Fibroblast of skin of left biceps (primary cell): ENCODE data around the gene CES1.
"Not testable (repeated sequence)": the region's sequence is repeated elsewhere in the genome, so short reads cannot be mapped to it uniquely, and the experiment has no call there.

Source experiments
- DNase-seq, 2 experiments: peaks; one replicate each; pipeline ENCODE4 v3.0.0-alpha.2; 2013; ENCODE audit warnings: low read depth in 2 of 2

The CES1 gene

GRCh38 chr16:55830658-55831294 is 2.1 kb downstream of the CES1 start:
- no peak for DNase-seq

- not testable (repeated sequence) for DNase-seq
Measured at GRCh38 chr16:55829232-55829631, 3.7 kb downstream of the CES1 start.

GRCh38 chr16:55828680-55829079 is 4.2 kb downstream of the CES1 start:
- no peak for DNase-seq

GRCh38 chr16:55825115-55825728 is 7.7 kb downstream of the CES1 start:
- no peak for DNase-seq

GRCh38 chr16:55824473-55825000 is 8.4 kb downstream of the CES1 start:
- no peak for DNase-seq

- DNase-seq = no peak
Measured at GRCh38 chr16:55822280-55822810, 10.6 kb downstream of the CES1 start.

- DNase-seq = no peak
Measured at GRCh38 chr16:55821210-55821609, 11.7 kb downstream of the CES1 start.

GRCh38 chr16:55820615-55821014 is 12.3 kb downstream of the CES1 start:
- DNase-seq = no peak

GRCh38 chr16:55817236-55817912 is 15.5 kb downstream of the CES1 start:
- no peak for DNase-seq

- not testable (repeated sequence) for DNase-seq
Measured at GRCh38 chr16:55816222-55816621, 16.7 kb downstream of the CES1 start.

- DNase-seq = no peak
Measured at GRCh38 chr16:55815320-55815719, 17.6 kb downstream of the CES1 start.

- DNase-seq = not testable (repeated sequence)
Measured at GRCh38 chr16:55814174-55814573, 18.7 kb downstream of the CES1 start.

GRCh38 chr16:55813730-55814129 is 19.2 kb downstream of the CES1 start:
- not testable (repeated sequence) for DNase-seq

GRCh38 chr16:55812951-55813350 is 19.9 kb downstream of the CES1 start:
- no peak for DNase-seq

GRCh38 chr16:55811811-55812210 is 21.1 kb downstream of the CES1 start:
- no peak for DNase-seq

- DNase-seq = no peak
Measured at GRCh38 chr16:55810451-55810961, 22.4 kb downstream of the CES1 start.

- no peak for DNase-seq
Measured at GRCh38 chr16:55809851-55810250, 23.0 kb downstream of the CES1 start.

- no peak for DNase-seq
Measured at GRCh38 chr16:55809386-55809785, 23.5 kb downstream of the CES1 start.

GRCh38 chr16:55808286-55808685 is 24.6 kb downstream of the CES1 start:
- DNase-seq = not testable (repeated sequence)

GRCh38 chr16:55805104-55805503 is 27.8 kb downstream of the CES1 start:
- not testable (repeated sequence) for DNase-seq

GRCh38 chr16:55803681-55804080 is 29.2 kb downstream of the CES1 start:
- DNase-seq = not testable (repeated sequence)

GRCh38 chr16:55792934-55793374 is 39.9 kb downstream of the CES1 start:
- not testable (repeated sequence) for DNase-seq
